HepG2 (cell line): ENCODE measurements around the gene BTN1A1. TPM values are rescaled to one million over a fixed set of nuclear protein-coding genes. Genes with fewer than 3 reads are reported as not detected.

ENCODE experiments used
- ATAC-seq: fragments of 200-7000 bp; cut with Tn5 transposase; 3 replicates; pipeline ENCODE4 v1.9.1; 2020; ENCODE audit warnings: mild to moderate bottlenecking, moderate library complexity
- BruUV-seq: library from RNA; stranded (reverse); fragments of 400-500 nt; replicated peaks from 2 replicates; lab custom pipeline; 2021; lab: Mats Ljungman, UMichigan
- CTCF ChIA-PET: fragments of 300-600 bp; formaldehyde crosslinking; extraction: SDS; loops from one replicate; lab custom pipeline; 2021; ENCODE audit warnings: low total read pairs, inconsistent platforms, low intra/inter-chr PET ratio; lab: Yijun Ruan, JAX
- POLR2A ChIA-PET: fragments of 350-600 bp; sonication (Branson Sonifier 250); formaldehyde crosslinking; loops from one replicate; lab custom pipeline; 2020; ENCODE audit warnings: antibody characterized with exemption, inconsistent platforms; lab: Yijun Ruan, JAX
- DNase-seq: peaks from one replicate; pipeline ENCODE4 v3.0.0-alpha.2; 2015; ENCODE audit warnings: low spot score
- FAIRE-seq: peaks from 3 replicates; lab custom pipeline; 2011; peaks lifted over from hg19 to GRCh38; lab: Jason Lieb, UNC
- H2AFZ ChIP-seq: one replicate; pipeline ENCODE4 v1.6.1; 2011; ENCODE audit warnings: low read length, inconsistent platforms
- H3K27ac ChIP-seq: fragments of 300-600 bp; 3 replicates; pipeline ENCODE4 v1.8.0; 2011; ENCODE audit warnings: mixed run types, mild to moderate bottlenecking, mixed read lengths, low read length, inconsistent platforms; ENCODE audit not compliant: insufficient read depth; ENCODE audit errors: extremely low read length
- H3K27me3 ChIP-seq, 2 experiments: fragments of 200-600 bp in 1 of 2; 2 replicates in 1 of 2; 3 replicates in 1 of 2; pipeline versions ENCODE4 v1.6.0 to v1.8.0; 2011; ENCODE audit warnings: low read length in 2 of 2, mild to moderate bottlenecking in 2 of 2, moderate library complexity in 2 of 2, inconsistent platforms in 1 of 2; ENCODE audit not compliant: insufficient read depth in 2 of 2, control insufficient read depth in 1 of 2
- H3K36me3 ChIP-seq, 2 experiments: fragments of 200-600 bp in 1 of 2; replicated peaks in 1 of 2; 2 replicates in 1 of 2; 3 replicates in 1 of 2; pipeline versions ENCODE4 v1.5.1 to v1.8.0; 2011; ENCODE audit warnings: low read length in 2 of 2, inconsistent platforms in 1 of 2; ENCODE audit not compliant: insufficient read depth in 2 of 2, control insufficient read depth in 1 of 2
- H3K4me1 ChIP-seq: 2 replicates; pipeline ENCODE4 v1.5.1; 2012; ENCODE audit warnings: low read length, inconsistent platforms; ENCODE audit not compliant: insufficient read depth
- H3K4me2 ChIP-seq: 2 replicates; pipeline ENCODE4 v1.6.0; 2011; ENCODE audit warnings: low read depth, low read length, inconsistent platforms
- H3K4me3 ChIP-seq, 3 experiments: fragments of 200-600 bp in 1 of 3; sonication (generic), shearing (Covaris generic) in 1 of 3; replicated peaks in 1 of 3; 2 replicates each; pipeline ENCODE4 v1.5.1; 2011 to 2016; ENCODE audit warnings: low read length in 3 of 3, inconsistent platforms in 2 of 3, low read depth in 2 of 3, mild to moderate bottlenecking in 2 of 3, control low read depth in 1 of 3, mixed read lengths in 1 of 3; ENCODE audit not compliant: insufficient read depth in 1 of 3
- H3K79me2 ChIP-seq: one replicate; pipeline ENCODE4 v1.6.1; 2011; ENCODE audit warnings: low read length, inconsistent platforms; ENCODE audit not compliant: insufficient read depth
- H3K9ac ChIP-seq: 2 replicates; pipeline ENCODE4 v1.6.0; 2011; ENCODE audit warnings: mild to moderate bottlenecking, low read depth, low read length, inconsistent platforms; ENCODE audit not compliant: insufficient read depth
- H3K9me3 ChIP-seq: 2 replicates; pipeline ENCODE4 v1.5.1; 2012; ENCODE audit warnings: mild to moderate bottlenecking, low read length
- H4K20me1 ChIP-seq: 2 replicates; pipeline ENCODE4 v1.6.0; 2011; ENCODE audit warnings: inconsistent platforms, mild to moderate bottlenecking, low read length, moderate library complexity; ENCODE audit not compliant: insufficient read depth
- FOXA1 ChIP-seq, 2 experiments: fragments of 450-650 bp in 1 of 2; sonication (generic) in 1 of 2; formaldehyde crosslinking in 1 of 2; IDR thresholded peaks; 2 replicates each; pipeline versions ENCODE4 v1.4.0 to v1.6.1; 2016 to 2020; ENCODE audit warnings: missing genetic modification reagents in 1 of 2
- GLI4 ChIP-seq: sonication (generic); formaldehyde crosslinking; IDR thresholded peaks from 2 replicates; pipeline ENCODE4 v1.5.1; 2020; ENCODE audit warnings: missing genetic modification reagents, mild to moderate bottlenecking, moderate library complexity, borderline replicate concordance
- GPBP1L1 ChIP-seq: sonication (generic); formaldehyde crosslinking; IDR thresholded peaks from 2 replicates; pipeline ENCODE4 v1.5.0; 2020; ENCODE audit warnings: mild to moderate bottlenecking, missing genetic modification reagents
- HMGXB4 ChIP-seq, 2 experiments: sonication (generic) in 1 of 2; formaldehyde crosslinking in 1 of 2; IDR thresholded peaks; 2 replicates each; pipeline versions ENCODE4 v1.4.0 to v1.6.1; 2018 to 2020; ENCODE audit warnings: missing genetic modification reagents in 2 of 2, borderline replicate concordance in 1 of 2, low read depth in 1 of 2, mild to moderate bottlenecking in 1 of 2, missing biosample characterization in 1 of 2
- HNF1B ChIP-seq: sonication (generic); formaldehyde crosslinking; IDR thresholded peaks from 2 replicates; pipeline ENCODE4 v1.5.1; 2020; ENCODE audit warnings: mild to moderate bottlenecking, moderate library complexity, missing genetic modification reagents
- MAFF ChIP-seq: IDR thresholded peaks from 2 replicates; pipeline ENCODE4 v1.6.1; 2011; ENCODE audit warnings: low read depth, low read length, improper control_type of control experiment
- MAFK ChIP-seq, 2 experiments: IDR thresholded peaks in 1 of 2; conservative IDR thresholded peaks in 1 of 2; 2 replicates each; pipeline ENCODE4 v1.6.1; 2011; ENCODE audit warnings: improper control_type of control experiment in 2 of 2, low read length in 2 of 2
- PRDM4 ChIP-seq: sonication (generic); formaldehyde crosslinking; IDR thresholded peaks from 2 replicates; pipeline ENCODE4 v1.9.0; 2021; ENCODE audit warnings: missing genetic modification reagents, borderline replicate concordance
- RAD21 ChIP-seq: fragments of 450-650 bp; formaldehyde crosslinking; IDR thresholded peaks from 2 replicates; pipeline ENCODE4 v1.5.0; 2020; ENCODE audit warnings: mild to moderate bottlenecking
- SMARCC2 ChIP-seq: fragments of 450-650 bp; IDR thresholded peaks from 2 replicates; pipeline ENCODE4 v1.6.1; 2017; ENCODE audit warnings: antibody characterized with exemption, mild to moderate bottlenecking
- SRSF1 ChIP-seq: fragments of 200-400 bp; formaldehyde crosslinking; optimal IDR thresholded peaks from 2 replicates; pipeline ENCODE3; 2017; ENCODE audit warnings: mild to moderate bottlenecking, low read depth, low read length, moderate library complexity
- ZNF251 ChIP-seq: sonication (generic); formaldehyde crosslinking; IDR thresholded peaks from 2 replicates; pipeline ENCODE4 v1.9.0; 2021; ENCODE audit warnings: mild to moderate bottlenecking, missing genetic modification reagents
- ZNF460 ChIP-seq: sonication (generic); formaldehyde crosslinking; IDR thresholded peaks from 2 replicates; pipeline ENCODE4 v1.5.1; 2020; ENCODE audit warnings: missing genetic modification reagents, mild to moderate bottlenecking, borderline replicate concordance
- ZNF468 ChIP-seq: sonication (generic); formaldehyde crosslinking; IDR thresholded peaks from 2 replicates; pipeline ENCODE4 v1.8.0; 2022; ENCODE audit warnings: mild to moderate bottlenecking, moderate library complexity, missing genetic modification reagents
- ZNF558 ChIP-seq: sonication (generic); formaldehyde crosslinking; IDR thresholded peaks from 2 replicates; pipeline ENCODE4 v1.9.0; 2022; ENCODE audit warnings: mild to moderate bottlenecking, missing genetic modification reagents, borderline replicate concordance
- WGBS: methylation state at CpG from one replicate; pipeline ENCODE4 v1.1.6; 2017; ENCODE audit warnings: low lambda C conversion rate; 5-methylcytosine and 5-hydroxymethylcytosine counted together
- in situ Hi-C: cut with HindIII; loops from 2 replicates; pipeline ENCODE4 v1.10.0; 2017; ENCODE audit warnings: low pct_unique_long_range_greater_than_20kb; ENCODE audit not compliant: extremely low pct_ligation_motif_present
- intact Hi-C: fragments of 100-400 bp; cut with micrococcal nuclease; formaldehyde crosslinking; loops from one replicate; pipeline ENCODE4 v1.10.0; 2022; ENCODE audit not compliant: unreplicated experiment
- polyA plus RNA-seq, 8 experiments: library from polyadenylated mRNA; depleted of rRNA in 3 of 8; stranded (reverse) in 7 of 8; unstranded in 1 of 8; fragments of >200 nt; fragmentation: Illumina TruSeq in 4 of 8; extraction: Trizol in 4 of 8; gene quantifications; 2 replicates each; pipeline versions ENCODE4 v1.2.1 to v1.2.3, GENCODE V29; 2011 to 2016; ENCODE audit warnings: low read depth in 4 of 8, missing spikeins in 1 of 8, mixed read lengths in 1 of 8; ENCODE audit not compliant: insufficient read depth in 1 of 8
- total RNA-seq, 5 experiments: library from RNA; depleted of rRNA; stranded (reverse); fragments of >200 nt; fragmentation: Illumina TruSeq; extraction: Trizol; gene quantifications; 2 replicates each; pipeline ENCODE4 v1.2.3, GENCODE V29; 2016; ENCODE audit warnings: low read depth in 1 of 5

BTN1A1 gene
- total and polyA plus RNA-seq, 2 of the 13 experiments (the other 11 are each of a cell fraction or from before 2014, with no cell fraction given): 0.04 TPM; not detected in 1

GRCh38 chr6:26464416-26465131 is 35.5 kb upstream of the BTN1A1 start:
- no peak overlapping the region for H3K4me2 ChIP-seq
- in situ Hi-C loops (no loop called here), intact Hi-C loops (no loop called here)
- peaks cover 46 to 69% of the 10 kb centered on the region in 2 experiments for H3K36me3 ChIP-seq
- FAIRE-seq (no peak), DNase-seq (no peak), ATAC-seq (no peak)
- no peak overlapping the region for H3K27ac ChIP-seq
- BruUV-seq: no TSS peak
- no peaks in the 10 kb centered on the region for H3K9me3 ChIP-seq
- peaks cover 4% of the 10 kb centered on the region for H3K79me2 ChIP-seq
- no peak overlapping the region for H3K4me3 ChIP-seq
- no peaks in the 10 kb centered on the region for H3K27me3 ChIP-seq
- ChIA-PET POLR2A (interaction anchor here (0.9 to 1.2 kb wide), 2 partner anchors 10 to 51 kb away, joined by 3 read pairs; no protein-coding TSS in a partner anchor), CTCF (no interaction called here)
- H2AFZ ChIP-seq: no peak overlapping the region
- H3K9ac ChIP-seq: no peak overlapping the region
- 97% methylated on average over 7 of the region's 7 CpGs for WGBS
- no peaks in the 10 kb centered on the region for H4K20me1 ChIP-seq
- H3K4me1 ChIP-seq: peaks cover 18% of the 10 kb centered on the region
- TF ChIP-seq MAFK (conservative IDR thresholded peaks at IDR 0.05 in 1 of 2, IDR thresholded peaks at IDR 0.05 in 1 of 2; ENCODE audit: low read length in 2 of 2): peak; percentile 49 to 66
- TF ChIP-seq ZNF558 (CRISPR knock-in tag): no peak
- TF ChIP-seq GLI4 (CRISPR knock-in tag): no peak
- TF ChIP-seq PRDM4: peak; percentile 76; the same call in 1 of the 2 replicates
- no peak for TF ChIP-seq HMGXB4 (CRISPR knock-in tag; IDR thresholded peaks at IDR 0.05; ENCODE audit: borderline replicate concordance in 1 of 2, low read depth in 1 of 2)
- no peak for TF ChIP-seq ZNF460 (CRISPR knock-in tag)
- no peak for TF ChIP-seq ZNF251
- TF ChIP-seq ZNF468 (CRISPR knock-in tag): no peak
- TF ChIP-seq GPBP1L1 (CRISPR knock-in tag): no peak
- no peak for TF ChIP-seq SRSF1
- TF ChIP-seq SMARCC2: no peak
- peak; percentile 13; the same call in 1 of the 2 replicates for TF ChIP-seq MAFF
- no peak for TF ChIP-seq RAD21
- TF ChIP-seq HNF1B (CRISPR knock-in tag): no peak
- no peak for TF ChIP-seq FOXA1 (IDR thresholded peaks at IDR 0.05)
- no peak for TF ChIP-seq FOXA1 (CRISPR knock-in tag; IDR thresholded peaks at IDR 0.05)
